ENCODE results near the gene WDR74. TPM values are rescaled to one million over a fixed set of nuclear protein-coding genes. Genes with fewer than 3 reads are reported as not detected.

WDR74 gene
- total RNA-seq, 1 experiment from 2014 or later = 110 TPM

- TF ChIP-seq ARID4B (CRISPR knock-in tag; IDR thresholded peaks at IDR 0.05; ENCODE audit: borderline replicate concordance) (0 out of 2 replicates have a peak, but pooled peaks have one; percentile 15), TP53 (CRISPR knock-in tag; IDR thresholded peaks at IDR 0.05) (peak; percentile 30; the same call in 1 of the 2 replicates), RORB (CRISPR knock-in tag; IDR thresholded peaks at IDR 0.05) (0 out of 2 replicates have a peak, but pooled peaks have one; percentile 6), ZNF671 (CRISPR knock-in tag; IDR thresholded peaks at IDR 0.05) (no peak), ZNF121 (CRISPR knock-in tag; IDR thresholded peaks at IDR 0.05) (no peak), ZNF423 (CRISPR knock-in tag; IDR thresholded peaks at IDR 0.05) (no peak), ZNF232 (CRISPR knock-in tag; IDR thresholded peaks at IDR 0.05) (peak; percentile 58; the same call in 1 of the 2 replicates), GABPB1 (CRISPR knock-in tag; IDR thresholded peaks at IDR 0.05) (peak; percentile 67), ZNF219 (CRISPR knock-in tag; IDR thresholded peaks at IDR 0.05; ENCODE audit: borderline replicate concordance) (0 out of 2 replicates have a peak, but pooled peaks have one; percentile 51), FOXP4 (CRISPR knock-in tag; IDR thresholded peaks at IDR 0.05) (peak; percentile 78), MYBL2 (CRISPR knock-in tag; IDR thresholded peaks at IDR 0.05) (peak; percentile 31; the same call in 1 of the 2 replicates), TEAD4 (CRISPR knock-in tag; IDR thresholded peaks at IDR 0.05) (no peak; the same call in none of the 2 replicates), NFYB (CRISPR knock-in tag; conservative IDR thresholded peaks at IDR 0.05; ENCODE audit: low read depth) (0 out of 2 replicates have a peak, but pooled peaks have one; percentile 7), MXD4 (CRISPR knock-in tag; IDR thresholded peaks at IDR 0.05; ENCODE audit: borderline replicate concordance) (no peak), ZNF416 (CRISPR knock-in tag; IDR thresholded peaks at IDR 0.05) (no peak; the same call in 1 of the 2 replicates), NR2C2 (CRISPR knock-in tag; IDR thresholded peaks at IDR 0.05) (no peak), JAZF1 (CRISPR knock-in tag; IDR thresholded peaks at IDR 0.05) (no peak), SMAD3 (CRISPR knock-in tag; IDR thresholded peaks at IDR 0.05; ENCODE audit: borderline replicate concordance) (peak; percentile 94), RELA (CRISPR knock-in tag; IDR thresholded peaks at IDR 0.05; ENCODE audit: borderline replicate concordance) (peak; percentile 72; the same call in 1 of the 2 replicates), CREM (CRISPR knock-in tag; IDR thresholded peaks at IDR 0.05) (peak; percentile 60)
- TF ChIP-seq, protein P1, sequence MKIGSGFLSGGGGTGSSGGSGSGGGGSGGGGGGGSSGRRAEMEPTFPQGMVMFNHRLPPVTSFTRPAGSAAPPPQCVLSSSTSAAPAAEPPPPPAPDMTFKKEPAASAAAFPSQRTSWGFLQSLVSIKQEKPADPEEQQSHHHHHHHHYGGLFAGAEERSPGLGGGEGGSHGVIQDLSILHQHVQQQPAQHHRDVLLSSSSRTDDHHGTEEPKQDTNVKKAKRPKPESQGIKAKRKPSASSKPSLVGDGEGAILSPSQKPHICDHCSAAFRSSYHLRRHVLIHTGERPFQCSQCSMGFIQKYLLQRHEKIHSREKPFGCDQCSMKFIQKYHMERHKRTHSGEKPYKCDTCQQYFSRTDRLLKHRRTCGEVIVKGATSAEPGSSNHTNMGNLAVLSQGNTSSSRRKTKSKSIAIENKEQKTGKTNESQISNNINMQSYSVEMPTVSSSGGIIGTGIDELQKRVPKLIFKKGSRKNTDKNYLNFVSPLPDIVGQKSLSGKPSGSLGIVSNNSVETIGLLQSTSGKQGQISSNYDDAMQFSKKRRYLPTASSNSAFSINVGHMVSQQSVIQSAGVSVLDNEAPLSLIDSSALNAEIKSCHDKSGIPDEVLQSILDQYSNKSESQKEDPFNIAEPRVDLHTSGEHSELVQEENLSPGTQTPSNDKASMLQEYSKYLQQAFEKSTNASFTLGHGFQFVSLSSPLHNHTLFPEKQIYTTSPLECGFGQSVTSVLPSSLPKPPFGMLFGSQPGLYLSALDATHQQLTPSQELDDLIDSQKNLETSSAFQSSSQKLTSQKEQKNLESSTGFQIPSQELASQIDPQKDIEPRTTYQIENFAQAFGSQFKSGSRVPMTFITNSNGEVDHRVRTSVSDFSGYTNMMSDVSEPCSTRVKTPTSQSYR (CRISPR knock-in tag; IDR thresholded peaks at IDR 0.05) = peak; percentile 20; the same call in 1 of the 2 replicates
- TF ChIP-seq, protein P2, sequence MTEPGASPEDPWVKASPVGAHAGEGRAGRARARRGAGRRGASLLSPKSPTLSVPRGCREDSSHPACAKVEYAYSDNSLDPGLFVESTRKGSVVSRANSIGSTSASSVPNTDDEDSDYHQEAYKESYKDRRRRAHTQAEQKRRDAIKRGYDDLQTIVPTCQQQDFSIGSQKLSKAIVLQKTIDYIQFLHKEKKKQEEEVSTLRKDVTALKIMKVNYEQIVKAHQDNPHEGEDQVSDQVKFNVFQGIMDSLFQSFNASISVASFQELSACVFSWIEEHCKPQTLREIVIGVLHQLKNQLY (CRISPR knock-in tag; IDR thresholded peaks at IDR 0.05) = no peak
- TF ChIP-seq, protein P3, sequence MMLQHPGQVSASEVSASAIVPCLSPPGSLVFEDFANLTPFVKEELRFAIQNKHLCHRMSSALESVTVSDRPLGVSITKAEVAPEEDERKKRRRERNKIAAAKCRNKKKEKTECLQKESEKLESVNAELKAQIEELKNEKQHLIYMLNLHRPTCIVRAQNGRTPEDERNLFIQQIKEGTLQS (CRISPR knock-in tag; conservative IDR thresholded peaks at IDR 0.05) = no peak
- TF ChIP-seq, protein P4, sequence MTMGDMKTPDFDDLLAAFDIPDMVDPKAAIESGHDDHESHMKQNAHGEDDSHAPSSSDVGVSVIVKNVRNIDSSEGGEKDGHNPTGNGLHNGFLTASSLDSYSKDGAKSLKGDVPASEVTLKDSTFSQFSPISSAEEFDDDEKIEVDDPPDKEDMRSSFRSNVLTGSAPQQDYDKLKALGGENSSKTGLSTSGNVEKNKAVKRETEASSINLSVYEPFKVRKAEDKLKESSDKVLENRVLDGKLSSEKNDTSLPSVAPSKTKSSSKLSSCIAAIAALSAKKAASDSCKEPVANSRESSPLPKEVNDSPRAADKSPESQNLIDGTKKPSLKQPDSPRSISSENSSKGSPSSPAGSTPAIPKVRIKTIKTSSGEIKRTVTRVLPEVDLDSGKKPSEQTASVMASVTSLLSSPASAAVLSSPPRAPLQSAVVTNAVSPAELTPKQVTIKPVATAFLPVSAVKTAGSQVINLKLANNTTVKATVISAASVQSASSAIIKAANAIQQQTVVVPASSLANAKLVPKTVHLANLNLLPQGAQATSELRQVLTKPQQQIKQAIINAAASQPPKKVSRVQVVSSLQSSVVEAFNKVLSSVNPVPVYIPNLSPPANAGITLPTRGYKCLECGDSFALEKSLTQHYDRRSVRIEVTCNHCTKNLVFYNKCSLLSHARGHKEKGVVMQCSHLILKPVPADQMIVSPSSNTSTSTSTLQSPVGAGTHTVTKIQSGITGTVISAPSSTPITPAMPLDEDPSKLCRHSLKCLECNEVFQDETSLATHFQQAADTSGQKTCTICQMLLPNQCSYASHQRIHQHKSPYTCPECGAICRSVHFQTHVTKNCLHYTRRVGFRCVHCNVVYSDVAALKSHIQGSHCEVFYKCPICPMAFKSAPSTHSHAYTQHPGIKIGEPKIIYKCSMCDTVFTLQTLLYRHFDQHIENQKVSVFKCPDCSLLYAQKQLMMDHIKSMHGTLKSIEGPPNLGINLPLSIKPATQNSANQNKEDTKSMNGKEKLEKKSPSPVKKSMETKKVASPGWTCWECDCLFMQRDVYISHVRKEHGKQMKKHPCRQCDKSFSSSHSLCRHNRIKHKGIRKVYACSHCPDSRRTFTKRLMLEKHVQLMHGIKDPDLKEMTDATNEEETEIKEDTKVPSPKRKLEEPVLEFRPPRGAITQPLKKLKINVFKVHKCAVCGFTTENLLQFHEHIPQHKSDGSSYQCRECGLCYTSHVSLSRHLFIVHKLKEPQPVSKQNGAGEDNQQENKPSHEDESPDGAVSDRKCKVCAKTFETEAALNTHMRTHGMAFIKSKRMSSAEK (CRISPR knock-in tag; IDR thresholded peaks at IDR 0.05; ENCODE audit: borderline replicate concordance) = peak; percentile 83
Observed at GRCh38 chr11:62855571-62856332, 16.4 kb upstream of the WDR74 start (continued).

Measured in WTC11 (cell line).